K562 (cell line): Measurements from ENCODE around the gene TLCD5. TPM values are rescaled to one million over a fixed set of nuclear protein-coding genes. Genes with fewer than 3 reads are reported as not detected.

Experiments
- ATF3 ChIP-seq, 2 experiments: fragments of 450-650 bp in 1 of 2; sonication (generic) in 1 of 2; formaldehyde crosslinking in 1 of 2; IDR thresholded peaks in 1 of 2; conservative IDR thresholded peaks in 1 of 2; 2 replicates each; pipeline versions ENCODE4 v1.6.1 to v1.8.1; 2016 to 2023; ENCODE audit warnings: mild to moderate bottlenecking in 2 of 2, moderate library complexity in 2 of 2, inconsistent platforms in 1 of 2, missing genetic modification reagents in 1 of 2
- CBFA2T3 ChIP-seq: fragments of 450-650 bp; IDR thresholded peaks from 2 replicates; pipeline ENCODE4 v1.6.1; 2017
- CHD1 ChIP-seq: fragments of 200-600 bp; sonication (generic); IDR thresholded peaks from one replicate; pipeline ENCODE4 v1.6.1; 2012; ENCODE audit warnings: mild to moderate bottlenecking, moderate library complexity, low read length, inconsistent platforms
- GTF3C2 ChIP-seq: IDR thresholded peaks from 3 replicates; pipeline ENCODE4 v1.6.1; 2011; ENCODE audit warnings: borderline replicate concordance, mild to moderate bottlenecking, moderate library complexity; ENCODE audit not compliant: insufficient read length; ENCODE audit errors: extremely low read depth
- HNRNPL ChIP-seq: fragments of 200-400 bp; formaldehyde crosslinking; IDR thresholded peaks from 2 replicates; pipeline ENCODE4 v1.6.1; 2017; ENCODE audit warnings: low read depth, mild to moderate bottlenecking, low read length
- IRF2 ChIP-seq: sonication (generic); formaldehyde crosslinking; IDR thresholded peaks from 2 replicates; pipeline ENCODE4 v1.8.1; 2022; ENCODE audit warnings: mild to moderate bottlenecking, missing genetic modification reagents
- KDM1A ChIP-seq, 2 experiments: fragments of 450-650 bp; IDR thresholded peaks; 2 replicates each; pipeline ENCODE4 v1.6.1; 2016; ENCODE audit warnings: mild to moderate bottlenecking in 2 of 2
- MLX ChIP-seq, 2 experiments: fragments of 450-650 bp in 1 of 2; sonication (generic) in 1 of 2; formaldehyde crosslinking; conservative IDR thresholded peaks; 2 replicates each; pipeline versions ENCODE4 v1.4.0 to v1.8.1; 2020 to 2022; ENCODE audit warnings: mild to moderate bottlenecking in 1 of 2, missing genetic modification reagents in 1 of 2
- MYC ChIP-seq, 2 experiments: fragments of 250-450 bp in 1 of 2; sonication (Bioruptor Pico) in 1 of 2; IDR thresholded peaks; 2 replicates each; pipeline versions ENCODE4 v1.5.1 to v1.6.1; 2012 to 2021; ENCODE audit warnings: low read depth in 2 of 2, borderline replicate concordance in 1 of 2, improper control_type of control experiment in 1 of 2, low read length in 1 of 2, mild to moderate bottlenecking in 1 of 2, moderate library complexity in 1 of 2
- PHF8 ChIP-seq: fragments of 200-600 bp; sonication (generic); IDR thresholded peaks from 2 replicates; pipeline ENCODE4 v1.6.1; 2012; ENCODE audit warnings: mixed run types, mild to moderate bottlenecking, inconsistent platforms, low read length, moderate library complexity, borderline replicate concordance
- POLR2G ChIP-seq: fragments of 200-400 bp; formaldehyde crosslinking; IDR thresholded peaks from 2 replicates; pipeline ENCODE4 v1.6.1; 2017; ENCODE audit warnings: low read depth, mild to moderate bottlenecking, antibody characterized with exemption, low read length, moderate library complexity
- SAP30 ChIP-seq: fragments of 200-600 bp; sonication (generic); IDR thresholded peaks from 2 replicates; pipeline ENCODE4 v1.6.1; 2012; ENCODE audit warnings: borderline replicate concordance, low read depth, mild to moderate bottlenecking, moderate library complexity, low read length, control low read depth, inconsistent platforms; ENCODE audit not compliant: insufficient read depth, poor library complexity, severe bottlenecking
- SMC3 ChIP-seq: conservative IDR thresholded peaks from 2 replicates; pipeline ENCODE4 v1.6.1; 2011; ENCODE audit warnings: low read depth, low read length, improper control_type of control experiment; ENCODE audit not compliant: insufficient read depth
- TCF3 ChIP-seq: sonication (generic); formaldehyde crosslinking; IDR thresholded peaks from 2 replicates; pipeline ENCODE4 v1.4.0; 2020; ENCODE audit warnings: mild to moderate bottlenecking, missing genetic modification reagents
- UBTF ChIP-seq, 2 experiments: IDR thresholded peaks; 2 replicates each; pipeline ENCODE4 v1.6.1; 2012; ENCODE audit warnings: improper control_type of control experiment in 2 of 2, low read depth in 2 of 2, low read length in 2 of 2, borderline replicate concordance in 1 of 2
- ZBED1 ChIP-seq: IDR thresholded peaks from 2 replicates; pipeline ENCODE4 v1.6.1; 2014
- ZNF311 ChIP-seq: fragments of 250-450 bp; sonication (Bioruptor Pico); IDR thresholded peaks from 2 replicates; pipeline ENCODE4 v1.4.0; 2020; ENCODE audit warnings: mild to moderate bottlenecking, moderate library complexity
- ZNF696 ChIP-seq: fragments of 250-450 bp; sonication (Bioruptor Pico); conservative IDR thresholded peaks from 2 replicates; pipeline ENCODE4 v1.4.0; 2020; ENCODE audit warnings: mild to moderate bottlenecking, moderate library complexity
- polyA plus RNA-seq, 8 experiments: library from polyadenylated mRNA; depleted of rRNA in 4 of 8; stranded (reverse) in 5 of 8; unstranded in 3 of 8; fragments of >200 nt; fragmentation: Nextera tagmentation in 2 of 8; fragmentation: Illumina TruSeq in 1 of 8; extraction: Ambion mirVana in 2 of 8; extraction: Trizol in 1 of 8; gene quantifications; 2 replicates each; pipeline versions ENCODE4 v1.2.1 to v1.2.3, GENCODE V29; 2011 to 2014; ENCODE audit warnings: inconsistent platforms in 1 of 8, missing spikeins in 1 of 8
- total RNA-seq, 7 experiments: library from RNA; depleted of rRNA in 6 of 7; stranded (reverse); fragments of >200 nt in 6 of 7; fragmentation: Illumina TruSeq in 2 of 7; extraction: Trizol in 2 of 7; gene quantifications; 2 replicates each; pipeline versions ENCODE4 v1.2.1 to v1.2.3, GENCODE V29; 2011 to 2021; ENCODE audit warnings: low replicate concordance in 1 of 7

TLCD5 gene
- total and polyA plus RNA-seq, 9 of the 15 experiments (the other 6 are each of a cell fraction or from before 2014, with no cell fraction given), result 0.94 to 5.1 (median 1.6) TPM

GRCh38 chr11:120336641-120337354 lies 11.7 kb downstream of the TLCD5 start (continued):
- TF ChIP-seq MYC (IDR thresholded peaks at IDR 0.05; ENCODE audit: low read depth, low read length) (peak; percentile 31; the same call in 1 of the 2 replicates), MYC (CRISPR knock-in tag; IDR thresholded peaks at IDR 0.05; ENCODE audit: borderline replicate concordance, low read depth) (no peak), UBTF (IDR thresholded peaks at IDR 0.05; ENCODE audit: borderline replicate concordance in 1 of 2, low read depth in 2 of 2, low read length in 2 of 2) (peak; percentile 11 to 83; a peak in 3 of 4 replicates), CHD1 (peak; percentile 60), PHF8 (peak; percentile 31; the same call in 1 of the 2 replicates), GTF3C2 (peak; percentile 48), SAP30 (peak; percentile 58), ZBED1 (peak; percentile 17; the same call in 1 of the 2 replicates), ZNF696 (CRISPR knock-in tag) (no peak), ATF3 (IDR thresholded peaks at IDR 0.05) (no peak), ATF3 (CRISPR knock-in tag; conservative IDR thresholded peaks at IDR 0.05) (no peak), HNRNPL (0 out of 2 replicates have a peak, but pooled peaks have one; percentile 4), IRF2 (CRISPR knock-in tag) (no peak), ZNF311 (no peak), MLX (CRISPR knock-in tag; conservative IDR thresholded peaks at IDR 0.05) (no peak), CBFA2T3 (0 out of 2 replicates have a peak, but pooled peaks have one; percentile 13), TCF3 (CRISPR knock-in tag) (peak; percentile 8; the same call in 1 of the 2 replicates), POLR2G (peak; percentile 23), KDM1A (IDR thresholded peaks at IDR 0.05) (peak in 1 of 2 experiments; percentile 59; a peak in 1 of 4 replicates), SMC3 (no peak)
